IPS-NIHi7 (cell line): ENCODE measurements around the gene POLA2.

Source experiments
- DNase-seq: peaks from one replicate; pipeline ENCODE4 v3.0.0; 2012; ENCODE audit warnings: mixed read lengths; ENCODE audit errors: extremely low spot score

The POLA2 gene

GRCh38 chr11:65287601-65288000, 25.8 kb downstream of the POLA2 start:
- no peak for DNase-seq

GRCh38 chr11:65288706-65289536, 27.2 kb downstream of the POLA2 start:
- no peak for DNase-seq

DNA sequence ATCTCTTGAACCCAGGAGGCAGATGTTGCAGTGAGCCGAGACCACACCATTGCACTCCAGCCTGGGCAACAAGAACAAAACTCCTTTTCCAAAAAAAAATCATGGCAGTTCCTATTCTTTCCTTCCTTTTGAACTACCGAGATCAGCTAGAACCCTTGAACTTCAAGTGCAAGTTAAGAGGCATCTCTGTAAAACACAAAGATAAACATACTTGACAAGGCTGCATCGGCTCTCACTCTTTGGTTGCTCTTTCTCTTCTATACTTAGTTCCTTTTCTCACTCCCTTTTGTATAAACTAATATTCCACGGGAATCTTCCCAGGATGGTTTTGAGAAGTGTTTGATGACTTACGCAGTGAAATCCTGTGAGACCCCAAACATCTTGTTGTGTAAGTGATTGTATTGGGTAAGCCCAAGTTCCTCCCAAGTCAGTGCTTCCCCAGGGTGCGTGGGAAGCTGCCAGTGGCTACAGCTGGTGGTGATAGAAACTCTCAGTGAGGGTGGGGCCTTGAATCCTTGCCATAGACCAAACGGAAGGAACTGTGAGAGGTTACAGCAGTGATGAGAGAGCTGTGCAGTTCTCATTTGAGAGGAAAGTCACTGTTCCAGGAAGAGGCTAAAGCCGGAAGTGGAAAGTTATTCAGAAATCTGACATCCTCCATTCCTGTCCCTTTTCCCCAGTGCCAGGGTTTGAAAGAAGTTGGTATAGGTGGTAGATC, 28.8 kb downstream of the POLA2 start:
- DNase-seq: no peak

DNA sequence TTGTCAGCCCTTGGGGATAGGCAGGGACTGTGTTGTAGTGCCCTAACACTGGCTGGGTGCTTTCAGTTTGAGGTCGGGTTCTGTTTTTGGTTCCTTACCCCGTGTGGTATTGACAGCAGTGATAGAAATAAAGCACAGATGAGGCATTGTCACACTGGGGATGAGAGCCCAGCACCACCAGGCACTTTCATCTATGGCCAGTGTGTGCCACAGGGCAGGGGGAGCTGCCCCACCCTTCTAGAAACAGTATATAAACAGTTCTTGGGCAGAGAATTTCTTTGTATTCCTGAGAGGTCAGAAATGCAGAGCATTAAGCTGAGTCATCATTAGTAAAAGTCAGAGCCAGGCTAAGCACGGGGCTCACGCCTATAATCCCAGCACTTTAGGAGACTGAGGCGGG, 29.9 kb downstream of the POLA2 start:
- DNase-seq: no peak

GRCh38 chr11:65292890-65293289, 31.1 kb downstream of the POLA2 start:
- DNase-seq: no peak

DNA sequence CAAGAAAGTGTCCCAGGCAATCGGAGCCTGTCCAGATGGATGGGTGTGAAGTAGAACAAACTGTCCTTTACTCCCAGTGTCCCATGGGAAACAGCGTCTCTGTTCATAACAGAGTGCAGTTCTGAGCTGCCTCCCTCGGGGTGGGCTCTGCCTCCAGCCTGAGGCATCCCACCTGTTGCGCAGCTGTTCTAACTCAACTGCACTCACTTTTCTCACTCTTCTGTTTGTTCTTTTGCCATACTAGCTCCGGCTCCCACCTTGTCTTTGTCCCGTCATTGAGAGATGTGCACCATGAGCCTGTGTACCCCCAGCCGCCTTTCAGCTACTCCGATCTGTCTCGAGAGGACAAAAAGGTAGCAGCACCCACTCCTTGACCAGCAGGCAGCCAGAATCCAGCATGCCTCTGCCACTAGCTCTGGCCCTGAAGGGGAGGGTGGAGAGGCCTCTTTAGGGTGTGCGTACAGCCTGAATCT, 32.2 kb downstream of the POLA2 start:
- DNase-seq: no peak

GRCh38 chr11:65295001-65295400, 33.2 kb downstream of the POLA2 start:
- no peak for DNase-seq

DNA sequence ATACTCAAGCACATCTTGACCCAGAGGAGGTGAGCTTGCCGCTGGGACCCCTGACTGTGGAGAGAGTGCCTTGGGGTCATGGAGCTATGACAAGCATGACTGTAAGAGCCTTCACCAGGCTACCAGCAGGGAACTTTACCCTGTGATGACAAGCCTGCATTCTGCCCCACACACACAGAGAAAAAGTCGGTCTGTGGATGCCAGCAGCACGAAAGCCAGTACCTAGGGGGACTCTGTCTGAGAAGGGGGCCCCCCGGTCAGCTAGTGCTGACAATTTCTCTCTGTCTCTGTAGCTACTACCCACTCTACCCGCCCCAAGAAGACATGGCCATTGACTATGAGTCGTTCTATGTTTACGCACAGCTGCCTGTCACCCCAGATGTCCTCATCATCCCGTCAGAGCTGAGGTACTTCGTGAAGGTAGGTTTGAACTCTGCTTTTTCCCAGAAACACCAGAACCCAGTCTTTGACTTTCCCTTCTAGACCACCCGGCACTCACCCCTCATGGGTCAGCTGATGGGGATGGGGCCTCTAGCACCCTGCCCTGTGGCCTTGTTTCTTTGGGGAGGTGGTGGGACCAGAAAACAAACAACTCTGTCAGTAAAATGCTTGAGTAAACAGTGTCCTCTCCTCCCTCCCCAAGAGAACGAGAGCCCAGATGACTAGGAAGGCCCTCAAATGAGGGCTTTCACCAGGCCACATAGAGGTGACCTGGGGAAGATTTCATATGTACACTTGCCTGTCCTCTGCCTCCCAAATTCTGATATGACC, 34.0 kb downstream of the POLA2 start:
- no peak for DNase-seq

DNA sequence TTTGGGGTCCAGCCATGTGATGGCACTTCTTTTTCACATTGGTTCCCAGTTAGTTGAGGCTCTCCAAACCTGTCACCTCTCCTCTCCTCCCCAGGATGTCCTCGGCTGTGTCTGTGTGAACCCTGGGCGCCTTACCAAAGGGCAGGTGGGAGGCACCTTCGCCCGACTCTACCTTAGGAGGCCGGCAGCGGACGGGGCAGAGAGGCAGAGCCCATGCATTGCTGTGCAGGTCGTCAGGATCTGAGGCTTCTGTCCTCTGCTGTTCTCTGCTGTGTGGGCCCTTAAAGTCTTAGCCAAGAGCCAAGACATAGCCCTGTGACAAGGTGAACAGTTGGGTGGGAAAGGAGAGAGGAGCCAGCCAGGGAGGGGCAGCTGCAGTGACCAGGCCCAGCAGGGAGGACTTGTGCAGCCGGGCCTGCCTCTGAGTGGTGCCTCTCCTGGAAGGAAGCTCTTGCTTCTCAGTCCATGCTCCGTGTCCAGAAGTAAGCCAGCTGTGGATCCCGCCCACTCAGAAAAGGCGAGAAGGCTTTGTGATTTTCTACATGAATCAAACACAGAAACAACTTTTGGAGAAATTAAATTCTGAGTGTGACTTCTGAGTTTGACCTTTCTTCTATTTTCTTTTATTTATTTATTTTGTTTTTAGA, 35.4 kb downstream of the POLA2 start:
- DNase-seq: no peak

DNA sequence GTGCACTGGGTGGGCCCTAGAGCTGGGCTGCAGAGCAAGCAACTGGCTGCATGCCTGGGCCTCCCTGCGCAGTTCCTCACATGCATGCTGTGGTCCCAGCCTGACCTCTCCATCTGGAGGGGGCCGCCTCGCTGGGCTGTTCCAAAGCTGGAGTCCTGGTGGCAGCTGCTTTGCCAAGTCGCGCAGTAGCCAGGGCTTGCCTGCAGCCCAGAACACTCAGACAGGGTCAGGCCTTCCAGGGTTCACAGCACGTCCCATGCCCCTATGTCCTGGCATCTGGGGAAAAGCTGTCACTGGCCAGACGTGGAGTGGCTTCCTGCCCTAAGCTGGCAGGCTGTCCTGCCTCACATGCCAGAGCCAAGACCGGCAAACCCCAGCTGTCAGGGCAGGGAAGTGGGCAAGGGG, 36.4 kb downstream of the POLA2 start:
- no peak for DNase-seq

DNA sequence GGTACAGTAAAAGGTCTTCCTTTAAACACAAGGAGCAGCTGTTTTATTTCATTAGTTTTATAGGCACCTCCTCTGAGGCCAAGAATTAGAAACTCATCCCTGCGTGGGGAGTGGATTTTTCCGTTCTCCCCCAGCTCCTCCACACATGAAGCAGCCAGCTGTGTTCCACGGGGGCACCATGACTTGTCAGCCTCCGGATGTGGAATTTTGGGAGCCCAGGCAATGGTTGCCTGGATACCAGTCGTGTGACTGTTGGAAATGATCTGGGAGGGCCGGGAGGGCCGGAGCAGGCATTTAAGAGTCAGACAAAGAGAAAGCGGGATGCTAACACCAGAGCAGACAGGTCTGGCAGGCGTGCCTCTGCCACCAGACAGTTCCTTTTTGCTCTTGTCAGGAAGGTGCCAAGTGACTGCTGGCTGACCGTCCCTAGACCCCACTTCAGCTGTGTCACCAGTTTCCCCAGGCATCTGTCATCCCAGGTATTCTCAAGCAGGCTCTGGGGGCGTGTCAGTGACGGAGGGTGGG, 37.0 kb downstream of the POLA2 start:
- DNase-seq: no peak

DNA sequence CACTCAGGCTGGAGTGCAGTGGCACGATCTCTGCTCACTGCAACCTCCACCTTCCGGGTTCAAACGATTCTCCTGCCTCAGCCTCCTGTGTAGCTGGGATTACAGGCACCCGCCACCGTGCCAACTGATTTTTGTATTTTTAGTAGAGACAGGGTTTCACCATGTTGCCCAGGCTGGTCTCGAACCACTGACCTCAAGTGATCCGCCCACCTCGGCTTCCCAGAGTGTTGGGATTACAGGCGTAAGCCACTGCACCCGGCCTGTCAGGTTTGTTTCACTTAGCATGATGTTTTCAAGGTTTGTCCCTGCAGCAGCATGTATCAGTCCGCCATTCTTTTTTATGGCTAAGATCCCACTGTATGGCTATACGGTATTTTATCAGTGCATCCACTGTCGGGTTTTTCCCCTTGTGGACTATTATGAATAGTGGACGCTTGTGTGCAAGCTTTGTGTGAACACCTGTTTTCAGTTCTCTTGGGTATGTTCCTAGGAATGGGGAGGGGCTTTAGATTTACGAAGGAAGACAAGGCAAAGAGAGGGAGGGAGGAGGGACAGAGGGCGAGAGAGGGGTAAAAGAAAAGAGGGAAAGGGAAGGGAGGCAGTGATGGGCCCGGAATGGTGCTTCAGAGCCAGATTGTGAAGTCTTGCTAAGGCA, 39.0 kb downstream of the POLA2 start:
- no peak for DNase-seq

DNA sequence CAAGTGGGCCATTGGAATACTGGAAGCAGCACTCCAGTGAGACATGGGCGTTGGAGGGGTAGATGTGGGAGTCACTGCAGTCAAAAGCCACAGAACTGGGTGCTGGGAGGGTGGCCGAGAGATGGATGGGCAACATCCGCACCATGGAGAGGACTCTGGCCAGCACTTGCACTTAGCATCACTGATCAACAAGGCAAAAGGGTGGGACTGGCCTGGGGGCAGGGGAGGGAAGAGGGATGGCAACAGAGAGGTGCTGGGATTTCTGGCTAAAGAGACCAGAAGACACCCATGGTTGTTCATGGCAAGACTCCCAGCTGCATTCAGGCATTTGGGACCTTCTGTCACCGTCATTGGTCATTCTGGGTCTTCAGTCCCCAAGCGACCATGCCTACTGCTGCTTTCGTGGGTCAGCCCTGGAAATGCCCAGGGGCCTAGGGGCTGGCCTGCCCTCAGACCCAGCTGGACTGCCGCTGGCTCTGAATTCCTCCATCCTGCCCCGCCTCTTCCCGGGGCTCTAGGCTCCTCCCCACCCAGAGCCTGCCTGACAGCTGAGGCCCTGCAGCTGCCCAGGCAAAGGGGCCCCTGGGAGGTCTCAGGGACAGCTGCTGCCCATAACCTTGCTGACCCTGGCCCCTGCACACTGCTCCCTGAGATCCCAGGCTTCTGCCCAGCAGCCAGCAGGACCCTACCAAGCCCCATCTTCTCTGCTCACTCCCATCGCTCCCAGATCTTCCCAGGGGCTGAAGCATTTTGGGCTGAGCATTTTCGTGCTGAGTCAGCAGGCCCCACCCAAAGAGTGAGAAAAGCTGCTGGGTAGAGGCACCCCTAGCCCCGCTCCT, 39.9 kb downstream of the POLA2 start:
- DNase-seq: peak; percentile 88

DNA sequence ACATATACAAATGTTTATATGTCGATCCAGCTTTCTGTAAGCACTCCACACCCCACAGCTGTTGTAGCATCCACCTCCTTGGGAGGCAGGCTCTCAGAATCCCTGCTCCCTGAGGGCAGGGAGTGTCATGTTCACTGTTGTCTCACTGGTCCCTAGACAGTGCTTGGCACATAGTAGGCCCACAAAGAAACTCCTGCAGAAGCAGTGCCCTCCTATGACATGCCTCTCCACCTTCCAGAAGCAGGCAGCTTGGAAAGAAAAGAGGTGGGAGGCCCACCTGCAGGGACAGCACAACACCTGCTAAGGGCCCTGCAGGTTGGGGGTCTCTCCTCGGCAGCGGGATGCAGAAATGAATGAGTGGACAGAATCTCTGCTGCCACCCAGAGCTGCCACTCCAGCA, 41.8 kb downstream of the POLA2 start:
- DNase-seq: no peak

DNA sequence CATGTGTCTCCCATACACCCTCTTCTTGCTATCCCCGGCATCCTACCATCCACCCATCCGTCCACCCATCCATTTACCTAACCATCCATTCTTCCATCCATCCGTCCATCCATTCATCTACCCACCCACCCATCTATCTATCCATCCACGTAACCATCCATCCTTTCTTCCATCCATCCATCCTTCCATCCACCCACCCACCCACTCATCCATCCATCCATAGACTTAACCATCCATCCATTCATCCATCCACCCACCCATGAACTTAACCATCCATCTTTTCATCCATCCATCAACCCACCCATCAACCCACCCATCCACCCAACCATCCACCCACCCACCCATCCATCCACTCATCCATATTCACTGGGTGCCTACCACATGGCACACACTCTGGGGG, 42.3 kb downstream of the POLA2 start:
- no peak for DNase-seq

GRCh38 chr11:65304613-65305012, 42.9 kb downstream of the POLA2 start:
- no peak for DNase-seq

DNA sequence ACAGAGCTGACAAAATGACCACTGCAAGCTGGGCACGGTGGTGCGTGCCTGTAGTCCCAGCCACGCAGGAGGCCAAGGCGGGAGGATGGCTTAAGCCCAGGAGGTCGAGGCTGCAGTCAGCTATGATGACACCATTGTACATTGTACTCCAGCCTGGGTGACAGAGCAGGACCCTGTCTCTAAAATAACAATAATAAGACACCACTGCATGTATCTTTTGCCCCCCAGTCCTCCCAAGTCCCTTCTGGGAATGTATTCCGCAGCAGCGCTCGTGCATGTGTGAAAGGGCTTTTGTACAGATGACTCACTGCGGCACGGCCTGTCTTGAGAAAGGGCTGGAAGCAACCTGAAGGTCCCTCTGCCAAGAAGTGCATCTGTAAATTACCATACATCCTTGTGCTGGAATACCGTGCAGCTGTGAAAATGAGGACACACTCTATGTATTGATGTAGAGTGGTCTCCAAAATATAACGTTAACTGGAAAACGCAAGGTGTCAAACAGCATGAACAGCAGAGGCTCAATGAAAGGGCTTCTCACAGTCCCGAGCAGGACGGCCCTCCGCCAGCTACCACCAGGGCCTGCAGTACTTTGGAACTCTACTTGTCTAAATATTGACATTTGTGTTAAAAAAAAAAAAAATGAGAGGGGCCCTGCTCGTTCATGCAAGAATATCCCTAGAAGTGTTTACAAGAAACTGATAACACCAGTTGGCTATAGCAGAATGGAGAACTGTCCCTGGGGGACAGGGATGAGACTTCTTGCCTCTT, 43.9 kb downstream of the POLA2 start:
- DNase-seq: no peak

DNA sequence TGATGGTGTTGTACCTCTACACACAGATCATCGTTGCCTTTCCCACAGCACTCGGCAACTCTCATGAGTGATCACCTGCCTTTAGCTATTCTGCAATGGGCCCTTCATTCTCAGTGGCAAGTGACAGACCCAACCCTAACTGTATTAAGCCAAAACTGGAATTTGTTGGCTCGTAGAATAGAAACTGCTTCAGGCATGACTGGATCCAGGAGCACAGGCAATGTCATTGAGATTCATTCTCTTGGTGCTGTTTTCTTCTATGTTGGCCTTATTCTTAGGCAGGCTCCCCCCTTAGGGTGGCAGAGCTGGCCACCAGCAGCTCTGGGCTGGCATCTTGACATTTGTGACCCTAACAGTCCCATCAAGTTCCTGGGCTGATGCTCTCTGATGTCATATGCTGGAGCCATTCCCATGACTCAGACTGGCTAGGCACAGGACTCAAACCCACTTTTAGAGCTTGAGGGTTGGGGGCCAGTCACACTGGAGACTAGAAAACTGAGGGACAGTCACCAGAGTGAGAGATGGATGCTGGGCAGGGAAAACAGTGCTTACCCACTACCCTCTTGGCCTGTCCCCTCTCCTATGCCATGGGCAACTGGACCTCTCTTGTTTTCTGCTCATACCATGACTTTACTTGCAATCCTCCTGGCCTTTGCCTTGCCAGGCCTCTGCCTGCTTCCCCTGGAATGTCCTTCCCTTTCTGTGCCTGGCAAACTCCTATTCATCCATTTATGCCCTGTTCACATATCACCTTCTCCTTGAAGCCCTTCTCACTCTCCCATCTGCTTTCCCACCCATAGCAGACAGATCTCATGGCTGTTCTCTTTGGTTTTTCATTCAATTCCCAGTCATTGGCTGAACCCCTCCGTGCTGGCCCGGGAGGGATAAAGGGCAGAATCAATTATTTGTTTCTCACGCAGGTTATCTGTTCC, 45.8 kb downstream of the POLA2 start:
- DNase-seq: no peak
